CD4-positive, alpha-beta T cell treated with Interleukin-4 for 4 hours (primary cell): ENCODE results near the gene KLHL5.

Experiments
- DNase-seq: peaks from one replicate; pipeline ENCODE4 v3.0.0-alpha.2; 2020

The KLHL5 gene

DNA sequence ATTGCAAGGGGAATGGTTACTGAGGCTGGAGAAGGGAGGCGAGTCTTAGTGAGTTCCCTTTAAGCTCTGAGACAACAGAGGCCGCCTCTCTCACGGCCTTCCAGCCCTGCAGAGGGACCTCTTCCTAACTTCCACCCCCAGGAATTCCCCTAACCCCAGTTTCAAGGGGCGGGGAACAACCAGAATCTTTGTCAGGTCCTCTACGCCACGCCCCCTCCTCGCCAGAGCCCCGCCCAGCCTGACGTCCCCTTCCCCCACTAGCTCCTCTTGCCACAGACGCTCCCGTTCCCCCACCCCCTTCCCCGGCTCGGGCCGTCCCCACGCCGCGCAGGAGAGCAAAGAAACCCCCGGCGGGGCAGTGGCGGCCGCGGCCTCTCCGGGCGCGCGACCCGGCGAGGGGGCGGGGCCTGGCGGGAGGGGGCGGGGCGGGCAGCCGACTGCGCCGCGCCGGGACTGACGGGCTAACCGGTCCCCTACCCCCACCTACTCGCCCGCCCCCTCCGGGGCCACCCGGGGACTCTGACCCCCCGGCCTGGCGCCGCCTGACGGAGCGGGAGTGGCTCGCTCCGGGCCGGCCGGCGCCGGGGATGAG, 17.6 kb upstream of the KLHL5 start:
- DNase-seq, result peak; percentile 98

DNA sequence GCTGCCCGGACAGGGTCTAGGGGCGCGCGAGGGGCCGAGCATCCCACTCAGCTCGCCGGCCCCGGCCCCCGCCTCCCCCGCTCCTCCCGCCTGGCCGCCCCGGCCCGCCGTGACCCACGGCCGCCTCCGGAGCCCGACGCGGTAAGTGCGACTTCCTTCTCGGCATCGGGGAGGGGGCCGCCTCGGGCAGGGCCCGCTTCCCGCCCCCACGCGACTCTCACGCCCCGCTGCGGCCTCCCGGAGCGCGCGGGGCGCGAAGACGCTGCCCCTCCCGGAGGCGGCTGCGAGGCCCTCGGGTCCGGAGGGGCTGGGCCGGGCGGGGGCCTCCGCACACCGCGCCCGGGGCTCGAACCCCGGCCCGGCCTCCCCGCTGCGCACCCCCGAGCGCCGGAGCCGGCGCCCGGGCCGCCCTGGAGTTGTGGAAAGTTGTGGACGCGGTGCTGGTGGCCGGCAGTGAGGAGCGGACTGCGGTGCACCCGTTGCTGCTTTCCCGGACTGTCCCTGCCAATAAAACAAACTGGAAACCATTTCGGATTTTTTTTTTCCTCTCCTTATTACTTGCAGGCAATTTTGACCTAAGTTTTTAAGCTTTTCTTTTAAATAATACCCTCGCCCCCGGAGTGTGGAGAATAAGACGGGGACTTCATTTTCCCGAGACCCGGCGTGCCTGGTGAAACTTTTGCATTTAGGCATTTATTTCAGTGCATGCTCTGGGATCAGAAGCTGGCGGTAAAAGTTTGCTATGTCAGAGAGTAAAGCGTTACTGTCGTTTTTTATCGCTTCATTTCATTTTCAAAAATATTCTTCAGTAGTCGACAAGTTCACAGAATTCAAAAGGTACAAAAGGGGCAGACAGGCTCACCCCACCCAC, 16.8 kb upstream of the KLHL5 start:
- DNase-seq, result peak; percentile 38

GRCh38 chr4:39045827-39046221, 16.2 kb upstream of the KLHL5 start:
- peak; percentile 44 for DNase-seq

DNA sequence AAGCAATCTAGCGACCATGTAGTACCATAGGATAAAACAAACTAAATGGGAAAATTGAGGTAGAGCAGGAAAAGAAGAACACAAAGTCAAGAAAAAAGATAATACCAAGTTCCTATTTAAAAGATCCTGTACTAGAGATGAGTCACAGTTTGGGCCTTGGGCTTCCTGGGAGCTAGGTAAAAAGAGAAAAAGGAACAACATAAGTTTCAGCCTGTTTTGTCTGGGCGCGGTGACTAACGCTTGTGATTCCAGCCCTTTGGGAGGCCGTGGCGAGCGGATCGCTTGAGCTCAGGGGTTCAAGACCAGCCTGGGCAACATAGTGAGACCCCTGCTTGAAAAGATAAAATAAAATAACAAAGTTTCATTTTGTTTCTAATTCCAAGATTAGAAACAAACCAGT, 15.8 kb upstream of the KLHL5 start:
- no peak for DNase-seq

- no peak for DNase-seq
Observed at GRCh38 chr4:39047681-39048080, 14.4 kb upstream of the KLHL5 start.

- no peak for DNase-seq
Observed at GRCh38 chr4:39048311-39048710, 13.7 kb upstream of the KLHL5 start.

DNA sequence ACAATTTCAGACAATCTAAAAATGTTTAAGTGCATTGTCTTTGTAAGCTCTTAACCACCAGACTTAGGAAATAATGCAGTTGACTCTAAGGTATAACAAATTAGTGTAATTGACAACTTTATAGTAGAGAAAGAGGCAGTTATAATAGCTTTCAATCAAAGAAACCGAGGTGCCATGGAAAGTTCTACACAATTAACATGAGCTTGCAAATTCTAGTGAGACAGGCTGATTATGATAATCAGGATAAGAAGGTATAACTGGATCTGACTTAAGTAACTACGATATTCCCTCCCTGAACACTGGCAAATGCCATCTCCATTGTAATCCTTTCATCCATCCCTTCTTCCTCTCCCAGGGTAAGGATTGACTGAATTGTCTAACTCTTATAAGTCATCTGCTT, 11.4 kb upstream of the KLHL5 start:
- DNase-seq, result no peak

GRCh38 chr4:39051492-39051891, 10.5 kb upstream of the KLHL5 start:
- no peak for DNase-seq

GRCh38 chr4:39053983-39054382, 8.0 kb upstream of the KLHL5 start:
- no peak for DNase-seq

DNA sequence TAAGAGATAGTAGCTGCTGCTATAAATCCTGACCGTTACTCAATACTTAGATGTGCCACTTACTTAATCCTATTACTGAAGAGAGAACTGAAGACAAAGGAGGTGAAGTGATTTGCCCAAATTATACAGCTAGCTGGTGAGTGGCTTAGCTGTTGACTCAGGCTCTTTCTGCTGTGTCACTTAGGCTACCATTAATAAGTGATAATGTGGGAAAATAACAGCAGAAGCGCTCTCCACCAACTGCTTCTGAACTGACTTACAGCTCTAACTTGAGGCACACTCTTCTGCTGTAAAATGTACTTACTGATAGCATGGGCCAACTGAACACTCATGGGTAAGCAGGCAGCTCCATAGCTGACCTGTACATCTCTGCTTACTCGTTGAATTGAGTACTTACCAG, 7.5 kb upstream of the KLHL5 start:
- no peak for DNase-seq

- DNase-seq, result no peak
Observed at GRCh38 chr4:39056023-39056422, 6.0 kb upstream of the KLHL5 start.

GRCh38 chr4:39061457-39061856, 575 bp upstream of the KLHL5 start:
- DNase-seq, result no peak

- no peak for DNase-seq
Observed at GRCh38 chr4:39062770-39063097, 702 bp downstream of the KLHL5 start.

DNA sequence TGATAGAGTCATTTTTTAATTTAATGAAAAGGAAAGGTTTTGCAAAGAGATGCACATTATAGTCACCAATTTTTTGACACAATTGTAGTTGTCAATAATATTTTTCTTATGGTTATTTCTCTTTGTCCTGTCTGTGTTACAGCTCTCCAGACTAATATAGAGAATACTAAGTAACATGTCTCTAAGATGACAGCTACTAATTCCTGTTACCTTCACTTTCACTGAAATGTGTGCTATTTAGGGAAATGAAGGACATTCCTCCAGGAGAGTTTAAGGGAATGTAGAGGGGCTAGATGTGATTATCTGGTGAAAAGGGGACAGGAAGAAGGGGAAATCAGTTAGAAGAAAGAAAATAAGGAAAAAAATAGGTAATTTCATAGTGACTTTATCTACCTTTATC, 1.4 kb downstream of the KLHL5 start:
- DNase-seq, result no peak

DNA sequence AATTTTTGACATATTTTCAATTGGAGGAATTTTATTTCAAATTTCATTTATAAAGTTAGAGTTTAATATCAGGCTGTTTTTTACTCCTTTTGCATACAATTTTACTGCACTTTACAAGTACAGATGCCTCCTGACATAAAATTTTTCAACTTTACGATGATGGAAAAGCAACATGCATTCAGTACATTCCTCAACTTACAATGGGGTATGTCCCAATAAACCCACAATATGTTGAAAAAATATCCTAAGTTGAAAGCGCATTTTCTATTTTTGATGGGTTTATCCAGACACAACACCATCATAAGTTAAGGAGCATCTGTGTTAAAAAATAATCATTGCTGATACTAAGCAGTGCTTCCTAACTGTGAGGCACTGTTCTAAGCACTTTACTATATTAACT, 4.3 kb downstream of the KLHL5 start:
- no peak for DNase-seq

GRCh38 chr4:39067031-39067430, 5.0 kb downstream of the KLHL5 start:
- no peak for DNase-seq

DNA sequence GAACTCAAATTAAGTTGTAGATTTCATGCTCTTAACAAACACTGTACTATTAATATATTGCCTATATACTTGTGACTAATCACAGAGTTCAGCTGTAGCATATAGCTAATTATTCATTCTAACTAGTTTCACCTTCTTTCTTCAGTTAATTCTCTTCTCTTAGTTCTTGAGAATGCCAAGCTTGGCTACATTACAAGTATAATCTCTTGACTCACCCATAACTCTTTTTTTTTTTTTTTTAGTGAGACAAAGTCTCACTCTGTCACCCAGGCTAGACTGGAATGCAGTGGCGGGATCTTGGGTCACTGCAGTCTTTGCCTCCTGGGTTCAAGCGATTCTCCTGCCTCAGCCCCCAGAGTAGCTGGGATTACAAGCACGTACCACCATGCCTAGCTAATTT, 5.4 kb downstream of the KLHL5 start:
- DNase-seq, result no peak

DNA sequence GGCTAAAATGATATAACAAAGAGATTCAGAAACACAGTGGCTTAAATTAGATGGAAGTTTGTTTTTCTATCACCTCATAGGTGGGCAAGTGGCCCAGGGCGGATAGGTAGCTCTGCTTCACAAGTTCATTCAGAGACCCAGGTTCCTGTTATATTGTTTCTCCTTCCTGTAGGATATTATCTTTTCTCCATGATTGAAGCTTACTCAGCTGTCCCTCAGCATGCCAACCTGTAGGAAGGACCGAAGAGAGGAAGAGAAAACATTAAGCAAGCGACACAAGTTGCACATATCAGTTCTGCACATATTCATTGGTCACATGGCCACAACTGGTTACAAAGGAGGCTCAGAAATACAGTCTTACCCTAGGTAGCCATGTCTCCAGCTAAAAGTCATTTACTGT, 6.9 kb downstream of the KLHL5 start:
- DNase-seq, result no peak

DNA sequence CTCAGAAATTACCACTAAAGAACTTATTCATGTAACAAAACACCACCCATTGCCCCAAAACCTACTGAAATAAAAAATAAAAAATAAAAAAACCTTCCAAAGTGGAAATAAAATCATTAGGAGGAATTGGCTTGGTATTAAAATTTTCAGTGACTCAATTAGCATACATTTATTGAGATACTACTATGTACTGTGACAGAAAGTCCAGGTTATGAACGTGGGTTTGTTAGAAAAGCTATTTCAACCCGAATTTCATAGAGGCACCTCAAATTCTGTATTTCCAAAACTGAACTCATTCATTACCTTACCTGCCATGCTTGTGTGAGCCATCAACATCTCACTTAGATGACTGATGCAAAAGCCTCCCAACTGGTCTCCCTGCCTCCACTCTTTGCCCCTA, 16.8 kb downstream of the KLHL5 start:
- DNase-seq, result no peak

GRCh38 chr4:39083164-39083563, 21.1 kb downstream of the KLHL5 start:
- DNase-seq, result no peak

GRCh38 chr4:39085891-39086290, 23.9 kb downstream of the KLHL5 start:
- DNase-seq, result no peak

DNA sequence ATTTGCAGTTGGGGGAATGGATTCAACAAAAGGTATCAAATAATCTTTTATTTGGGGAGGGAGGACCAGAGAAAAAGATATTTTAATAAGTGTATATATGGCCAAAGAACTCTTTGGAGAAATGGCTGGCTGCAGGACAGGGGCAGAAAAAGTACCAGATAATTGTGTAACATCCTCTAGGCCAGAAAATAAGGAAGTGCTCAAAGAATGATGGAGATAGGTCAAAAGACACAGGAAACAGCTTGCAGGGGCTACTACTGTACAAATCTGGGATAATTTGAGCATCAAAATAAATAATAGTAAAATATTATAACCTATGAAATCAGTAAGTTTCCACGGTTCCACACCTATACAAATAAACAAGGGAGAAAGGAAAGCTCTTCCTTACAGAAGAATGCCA, 34.8 kb downstream of the KLHL5 start:
- DNase-seq, result no peak

GRCh38 chr4:39097290-39097689, 35.3 kb downstream of the KLHL5 start:
- no peak for DNase-seq

- DNase-seq, result no peak
Observed at GRCh38 chr4:39102297-39102696, 40.3 kb downstream of the KLHL5 start.

- no peak for DNase-seq
Observed at GRCh38 chr4:39103291-39103690, 41.3 kb downstream of the KLHL5 start.
